Cardiac muscle cell (in vitro differentiated cells and primary cell): ENCODE measurements around the gene FDXR. TPM values are rescaled to one million over a fixed set of nuclear protein-coding genes. Genes with fewer than 3 reads are reported as not detected.

Source experiments
- DNase-seq, 2 donors: peaks; one replicate each; pipeline versions ENCODE4 v3.0.0 to v3.0.0-alpha.2; 2010 to 2017; ENCODE audit warnings: low read depth in 1 of 2, low spot score in 1 of 2
- H3K27ac ChIP-seq: fragments of 200-600 bp; sonication (generic); 2 replicates; pipeline ENCODE4 v1.5.1; 2016
- H3K27me3 ChIP-seq: fragments of 200-600 bp; sonication (generic); 2 replicates; pipeline ENCODE4 v1.6.0; 2016; ENCODE audit warnings: control low read depth
- H3K36me3 ChIP-seq: fragments of 200-600 bp; sonication (generic); 2 replicates; pipeline ENCODE4 v1.5.1; 2016; ENCODE audit warnings: control low read depth
- H3K4me1 ChIP-seq: fragments of 200-600 bp; sonication (generic); 2 replicates; pipeline ENCODE4 v1.8.1; 2017; ENCODE audit warnings: low read depth, mild to moderate bottlenecking, mixed run types
- H3K4me3 ChIP-seq: fragments of 200-600 bp; sonication (generic); 2 replicates; pipeline ENCODE4 v1.5.1; 2016; ENCODE audit warnings: mild to moderate bottlenecking
- H3K9me3 ChIP-seq: fragments of 200-600 bp; sonication (generic); 2 replicates; pipeline ENCODE4 v1.5.1; 2017; ENCODE audit warnings: low read depth, mild to moderate bottlenecking, control low read depth
- CTCF ChIP-seq: IDR thresholded peaks from 2 replicates; pipeline ENCODE4 v1.5.1; 2012; ENCODE audit warnings: low read depth, mild to moderate bottlenecking, low read length
- polyA plus RNA-seq: library from polyadenylated mRNA; unstranded; fragments of >200 nt; fragmentation: Nextera tagmentation; extraction: Ambion mirVana; gene quantifications from 2 replicates; pipeline ENCODE4 v1.2.1, GENCODE V29; 2016
- total RNA-seq: library from RNA; depleted of rRNA; stranded (reverse); fragments of >200 nt; gene quantifications from 2 replicates; pipeline ENCODE4 v1.2.3, GENCODE V29; 2016

FDXR gene
- total and polyA plus RNA-seq, 2 experiments from 2014 or later, result 44.6 to 49.9 TPM

- Histone ChIP-seq H3K27ac (no peak overlapping the region), H3K27me3 (peaks cover 47% of the 10 kb centered on the region), H3K4me1 (peaks cover 4% of the 10 kb centered on the region), H3K36me3 (no peaks in the 10 kb centered on the region), H3K4me3 (no peak overlapping the region), H3K9me3 (no peaks in the 10 kb centered on the region)
- peak; percentile 76 for TF ChIP-seq CTCF
- DNase-seq, result peak; percentile 63 to 85
These were observed 10.5 kb downstream of the FDXR start for GRCh38 chr17:74862108-74862901.

- H3K36me3 ChIP-seq, result no peaks in the 10 kb centered on the region
- H3K4me3 ChIP-seq, result no peak overlapping the region
- peaks cover 4% of the 10 kb centered on the region for H3K4me1 ChIP-seq
- no peaks in the 10 kb centered on the region for H3K9me3 ChIP-seq
- H3K27ac ChIP-seq, result no peak overlapping the region
- TF ChIP-seq CTCF, result no peak
- DNase-seq, result no peak
- peaks cover 53% of the 10 kb centered on the region for H3K27me3 ChIP-seq
These were observed 11.1 kb downstream of the FDXR start for GRCh38 chr17:74861662-74862107.

- Histone ChIP-seq H3K36me3 (no peaks in the 10 kb centered on the region), H3K27me3 (peaks cover 59% of the 10 kb centered on the region), H3K4me1 (peaks cover 4% of the 10 kb centered on the region), H3K9me3 (no peaks in the 10 kb centered on the region), H3K4me3 (peak overlapping the region; percentile 17), H3K27ac (no peak overlapping the region)
- no peak for TF ChIP-seq CTCF
- no peak for DNase-seq
These were observed 11.7 kb downstream of the FDXR start for GRCh38 chr17:74860872-74861661.

GRCh38 chr17:74860229-74860871, 12.4 kb downstream of the FDXR start:
- no peaks in the 10 kb centered on the region for H3K9me3 ChIP-seq
- peaks cover 66% of the 10 kb centered on the region for H3K27me3 ChIP-seq
- no peaks in the 10 kb centered on the region for H3K36me3 ChIP-seq
- peaks cover 4% of the 10 kb centered on the region for H3K4me1 ChIP-seq
- H3K27ac ChIP-seq, result no peak overlapping the region
- DNase-seq, result no peak
- TF ChIP-seq CTCF, result no peak
- H3K4me3 ChIP-seq, result peak overlapping the region; percentile 17

GRCh38 chr17:74859459-74860228, 13.2 kb downstream of the FDXR start, which contains the start of gene GRIN2C:
TSS of gene GRIN2C (minus strand) at chr17:74859885. CDS start at chr17:74855092, 4,793 bp downstream.
- Histone ChIP-seq H3K36me3 (no peaks in the 10 kb centered on the region), H3K27me3 (peaks cover 73% of the 10 kb centered on the region), H3K4me1 (peaks cover 4% of the 10 kb centered on the region), H3K27ac (no peak within 1 kb of the TSS), H3K4me3 (peak within 1 kb of the TSS; percentile 43), H3K9me3 (no peaks in the 10 kb centered on the region)
- TF ChIP-seq CTCF, result no peak
- DNase-seq, result peak in 1 of 2 donors; percentile 56
